Activated naive CD8-positive, alpha-beta T cell treated with anti-CD3 and anti-CD28 coated beads, Interleukin-2, amount 50 U/mL, for 24 hours (primary cell): ENCODE results near the gene MYO18B.

Source experiments
- ATAC-seq: fragments of 150-1000 bp; cut with Tn5 transposase; one replicate; pipeline ENCODE4 v1.10.0; 2021
- DNase-seq: peaks from one replicate; pipeline ENCODE4 v3.0.0; 2021
- H3K27ac Mint-ChIP-seq: one replicate; pipeline ENCODE4 v1.8.0; 2021; ENCODE audit warnings: mild to moderate bottlenecking, mixed read lengths
- H3K27me3 Mint-ChIP-seq: one replicate; pipeline ENCODE4 v1.8.0; 2021; ENCODE audit warnings: mixed read lengths
- H3K36me3 Mint-ChIP-seq: one replicate; pipeline ENCODE4 v1.8.0; 2021; ENCODE audit warnings: low read depth, mixed read lengths
- H3K4me1 Mint-ChIP-seq: one replicate; pipeline ENCODE4 v1.8.0; 2021; ENCODE audit warnings: mixed read lengths
- H3K4me3 Mint-ChIP-seq: one replicate; pipeline ENCODE4 v1.8.0; 2021; ENCODE audit warnings: mild to moderate bottlenecking, moderate library complexity, mixed read lengths
- H3K9me3 Mint-ChIP-seq: one replicate; pipeline ENCODE4 v1.8.0; 2021; ENCODE audit warnings: mixed read lengths

Gene MYO18B

DNA sequence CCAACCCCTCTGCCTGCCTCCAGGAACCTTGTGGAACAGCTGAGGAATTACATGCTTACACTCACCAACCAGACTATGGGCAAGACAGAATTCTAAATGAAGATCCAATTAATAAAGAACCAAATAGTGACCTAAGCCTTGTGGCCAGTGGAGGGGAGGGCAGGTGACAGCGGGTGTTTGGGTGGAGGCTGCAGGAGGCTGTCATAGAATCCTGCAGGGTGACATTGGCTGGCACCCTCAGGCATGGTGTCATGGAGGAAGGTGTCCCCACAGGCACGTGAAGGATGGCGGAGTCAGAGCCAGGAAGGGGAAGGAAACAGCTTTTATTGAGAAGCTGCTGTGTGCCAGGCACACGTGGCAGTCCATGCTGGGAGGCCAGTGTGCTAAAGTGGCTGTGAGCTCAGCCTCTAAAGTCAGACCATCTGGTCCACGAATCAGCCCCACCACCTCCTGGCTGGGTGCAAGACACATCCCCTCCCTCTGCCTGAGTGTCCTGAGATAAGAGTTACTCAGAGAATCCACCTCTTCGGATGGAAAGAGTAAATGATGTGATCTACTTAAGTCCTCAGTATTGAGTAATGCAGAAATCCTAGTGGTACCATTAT lies 8.7 kb downstream of the MYO18B start:
- H3K4me1 Mint-ChIP-seq, result peaks cover 46% of the 10 kb centered on the region
- peaks cover 6% of the 10 kb centered on the region for H3K27me3 Mint-ChIP-seq
- H3K9me3 Mint-ChIP-seq, result no peaks in the 10 kb centered on the region
- DNase-seq (no peak), ATAC-seq (no peak)
- H3K4me3 Mint-ChIP-seq, result no peak overlapping the region
- peak overlapping the region; percentile 76 for H3K27ac Mint-ChIP-seq
- no peaks in the 10 kb centered on the region for H3K36me3 Mint-ChIP-seq

DNA sequence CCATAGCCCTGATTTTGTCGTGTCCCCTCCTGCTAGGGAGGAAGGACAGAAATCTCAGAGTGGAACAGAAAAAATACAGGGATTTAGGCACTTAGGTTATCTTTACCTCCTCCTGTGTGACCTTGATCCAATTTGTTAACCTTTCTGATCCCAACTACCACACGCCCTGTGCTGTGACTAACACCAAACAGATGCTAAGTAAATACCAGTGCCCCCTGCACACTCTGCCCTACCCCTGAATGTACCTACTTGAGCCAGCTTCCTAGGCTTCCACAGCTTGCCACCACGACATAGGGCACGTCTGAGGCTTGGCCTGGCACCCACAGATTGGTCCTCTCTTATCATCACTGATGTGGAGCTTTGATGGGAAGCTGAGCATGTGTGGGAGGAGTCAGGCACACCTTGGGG lies 9.2 kb downstream of the MYO18B start:
- no peaks in the 10 kb centered on the region for H3K9me3 Mint-ChIP-seq
- H3K4me1 Mint-ChIP-seq, result peaks cover 41% of the 10 kb centered on the region
- ATAC-seq, result no peak
- DNase-seq, result no peak
- H3K36me3 Mint-ChIP-seq, result no peaks in the 10 kb centered on the region
- peaks cover 6% of the 10 kb centered on the region for H3K27me3 Mint-ChIP-seq
- no peak overlapping the region for H3K27ac Mint-ChIP-seq
- H3K4me3 Mint-ChIP-seq, result no peak overlapping the region

DNA sequence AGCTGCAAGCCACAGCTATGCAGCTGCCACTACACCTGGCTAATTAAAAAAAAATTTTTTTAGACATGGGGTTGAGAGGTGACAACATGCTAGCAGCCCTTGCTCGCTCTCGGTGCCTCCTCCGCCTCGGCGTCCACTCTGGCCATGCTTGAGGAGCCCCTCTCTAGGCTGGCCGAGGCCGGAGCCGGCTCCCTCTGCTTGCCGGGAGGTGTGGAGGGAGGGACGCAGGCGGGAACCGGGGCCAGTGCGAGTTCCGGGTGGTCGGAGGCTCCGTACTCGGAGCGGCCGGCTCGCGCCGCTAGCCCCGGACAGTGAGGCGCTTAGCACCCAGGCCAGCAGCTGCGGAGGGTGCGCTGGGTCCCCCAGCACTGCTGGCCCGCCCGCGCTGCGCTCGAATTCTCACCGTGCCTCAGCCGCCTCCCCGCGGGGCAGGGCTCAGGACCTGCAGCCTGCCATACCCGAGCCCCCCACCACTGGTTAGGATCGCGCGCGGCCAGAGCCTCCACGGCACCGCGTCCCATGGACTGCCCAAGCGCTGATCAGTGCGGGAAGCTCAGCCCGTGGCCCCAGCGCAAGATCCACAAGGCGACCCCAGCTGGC lies 10.7 kb downstream of the MYO18B start:
- Mint-ChIP-seq H3K36me3 (no peaks in the 10 kb centered on the region), H3K27ac (no peak overlapping the region), H3K27me3 (peaks cover 6% of the 10 kb centered on the region), H3K9me3 (no peaks in the 10 kb centered on the region), H3K4me3 (no peak overlapping the region), H3K4me1 (peaks cover 31% of the 10 kb centered on the region)
- ATAC-seq, result no peak
- DNase-seq, result no peak

DNA sequence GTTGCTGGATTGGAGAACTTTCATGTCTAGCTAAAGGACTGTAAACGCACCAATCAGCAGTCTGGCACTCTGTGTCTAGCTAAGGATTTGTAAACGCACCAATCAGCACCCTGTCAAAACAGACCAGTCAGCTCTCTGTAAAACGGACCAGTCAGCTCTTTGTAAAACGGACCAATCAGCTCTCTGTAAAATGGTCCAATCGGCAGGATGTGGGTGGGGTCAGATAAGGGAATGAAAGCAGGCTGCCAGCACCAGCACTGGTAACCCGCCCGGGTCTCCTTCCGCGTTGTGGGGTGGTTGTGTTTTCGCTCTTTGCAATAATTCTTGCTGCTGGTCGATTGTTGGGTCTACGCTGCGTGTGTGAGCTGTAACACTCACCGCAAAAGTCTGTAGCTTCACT lies 11.3 kb downstream of the MYO18B start:
- H3K4me3 Mint-ChIP-seq, result no peak overlapping the region
- no peaks in the 10 kb centered on the region for H3K9me3 Mint-ChIP-seq
- no peak for ATAC-seq
- H3K27me3 Mint-ChIP-seq, result peaks cover 6% of the 10 kb centered on the region
- H3K27ac Mint-ChIP-seq, result no peak overlapping the region
- H3K4me1 Mint-ChIP-seq, result peaks cover 28% of the 10 kb centered on the region
- no peaks in the 10 kb centered on the region for H3K36me3 Mint-ChIP-seq
- no peak for DNase-seq

DNA sequence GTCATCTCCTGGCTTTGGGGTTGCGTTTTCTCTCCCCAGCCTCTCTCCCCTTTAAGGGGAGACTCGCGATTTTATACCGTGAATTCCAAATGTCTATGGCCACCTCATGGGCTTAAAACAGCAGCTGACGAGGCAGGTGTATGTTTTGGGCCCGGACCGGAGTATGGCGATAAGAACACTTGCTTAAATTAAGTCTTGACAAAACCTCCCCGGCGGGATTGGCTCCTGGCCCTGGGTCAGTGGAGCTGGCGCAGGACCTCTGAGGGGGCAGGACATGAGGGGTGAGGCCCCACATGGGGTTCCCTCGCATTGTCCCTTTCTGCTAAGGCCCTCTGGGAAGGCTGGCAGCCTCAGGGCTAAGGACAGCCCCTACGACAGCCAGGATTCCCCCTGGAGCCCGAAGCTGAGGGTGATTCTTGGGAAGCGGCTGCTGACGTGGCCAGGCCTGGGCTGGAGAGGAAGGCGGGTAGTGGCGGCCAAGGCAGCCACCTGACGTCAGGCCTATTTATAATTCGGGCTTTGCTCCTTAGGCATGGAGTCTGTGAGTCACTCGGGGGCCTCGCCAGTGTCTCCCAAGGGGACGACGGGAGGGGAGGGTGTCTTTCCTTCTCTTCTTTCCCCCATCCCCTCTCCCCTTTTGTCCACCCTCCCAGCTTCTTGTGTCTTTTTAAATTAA lies 12.7 kb downstream of the MYO18B start:
- no peaks in the 10 kb centered on the region for H3K9me3 Mint-ChIP-seq
- H3K36me3 Mint-ChIP-seq, result no peaks in the 10 kb centered on the region
- H3K4me3 Mint-ChIP-seq, result no peak overlapping the region
- no peak overlapping the region for H3K27ac Mint-ChIP-seq
- peaks cover 16% of the 10 kb centered on the region for H3K4me1 Mint-ChIP-seq
- no peak for ATAC-seq
- H3K27me3 Mint-ChIP-seq, result peaks cover 4% of the 10 kb centered on the region
- no peak for DNase-seq

DNA sequence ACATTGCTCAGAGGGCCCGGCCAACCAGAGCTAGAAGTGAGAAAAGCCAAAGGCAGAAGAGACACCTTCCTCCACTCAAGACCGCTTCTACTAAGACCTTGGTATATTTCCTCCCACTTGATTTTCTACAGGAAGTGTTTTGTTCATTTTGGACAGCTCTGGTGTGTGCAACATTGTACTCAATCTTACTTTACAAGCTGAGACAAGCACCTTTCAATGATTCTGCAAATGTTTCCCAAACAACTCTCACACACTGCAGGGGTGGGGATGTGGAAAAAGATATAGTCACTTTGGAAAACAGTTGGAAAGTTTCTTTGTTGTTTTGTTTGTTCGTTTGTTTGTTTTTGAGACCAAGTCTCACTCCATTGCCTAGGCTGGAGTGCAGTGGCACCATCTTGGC lies 15.7 kb downstream of the MYO18B start:
- ATAC-seq (no peak), DNase-seq (no peak)
- Mint-ChIP-seq H3K9me3 (no peaks in the 10 kb centered on the region), H3K4me1 (peaks cover 2% of the 10 kb centered on the region), H3K36me3 (no peaks in the 10 kb centered on the region), H3K4me3 (no peak overlapping the region), H3K27me3 (no peaks in the 10 kb centered on the region), H3K27ac (no peak overlapping the region)

DNA sequence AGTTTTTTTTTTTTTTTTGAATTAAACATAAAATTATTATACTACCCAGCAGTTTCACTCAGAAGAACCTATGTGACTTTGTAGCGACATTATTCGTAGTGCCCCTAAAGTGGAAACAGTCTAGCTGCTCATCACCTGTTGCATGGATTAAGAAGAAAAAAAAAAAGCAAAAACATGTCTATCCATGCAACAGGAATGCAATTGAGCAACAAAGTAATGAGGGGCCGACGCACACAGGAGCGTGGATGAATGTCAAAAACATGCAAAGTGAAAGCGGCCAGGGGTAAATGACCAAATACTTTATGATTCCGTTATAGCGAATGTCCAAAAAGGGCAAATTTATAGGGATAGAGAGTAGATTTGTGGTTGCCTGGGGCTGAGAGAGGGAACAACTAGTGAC lies 16.3 kb downstream of the MYO18B start:
- no peaks in the 10 kb centered on the region for H3K9me3 Mint-ChIP-seq
- ATAC-seq (no peak), DNase-seq (no peak)
- H3K4me1 Mint-ChIP-seq, result peaks cover 2% of the 10 kb centered on the region
- H3K27ac Mint-ChIP-seq, result no peak overlapping the region
- no peaks in the 10 kb centered on the region for H3K27me3 Mint-ChIP-seq
- H3K36me3 Mint-ChIP-seq, result no peaks in the 10 kb centered on the region
- no peak overlapping the region for H3K4me3 Mint-ChIP-seq

DNA sequence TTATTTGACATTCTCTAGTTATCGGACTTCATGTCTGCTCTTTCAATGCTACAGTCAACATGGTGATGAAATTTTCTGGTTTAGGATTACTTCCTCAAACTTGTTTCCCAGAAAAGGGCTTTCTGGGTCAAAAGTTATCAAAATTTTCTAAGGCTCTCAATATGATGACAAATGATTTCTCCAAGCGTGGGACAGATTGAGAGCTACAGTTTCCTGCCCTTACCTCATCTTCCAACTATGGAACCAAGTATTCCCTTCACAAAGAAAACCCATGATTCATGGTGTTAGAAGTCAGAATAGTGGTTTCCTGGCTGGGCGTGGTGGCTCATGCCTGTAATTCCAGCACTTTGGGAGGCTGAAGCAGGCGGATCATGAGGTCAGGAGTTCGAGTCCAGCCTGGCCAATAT lies 17.8 kb downstream of the MYO18B start:
- Mint-ChIP-seq H3K36me3 (no peaks in the 10 kb centered on the region), H3K9me3 (no peaks in the 10 kb centered on the region), H3K4me3 (no peak overlapping the region), H3K27ac (no peak overlapping the region), H3K27me3 (no peaks in the 10 kb centered on the region), H3K4me1 (peaks cover 2% of the 10 kb centered on the region)
- ATAC-seq (no peak), DNase-seq (no peak)

DNA sequence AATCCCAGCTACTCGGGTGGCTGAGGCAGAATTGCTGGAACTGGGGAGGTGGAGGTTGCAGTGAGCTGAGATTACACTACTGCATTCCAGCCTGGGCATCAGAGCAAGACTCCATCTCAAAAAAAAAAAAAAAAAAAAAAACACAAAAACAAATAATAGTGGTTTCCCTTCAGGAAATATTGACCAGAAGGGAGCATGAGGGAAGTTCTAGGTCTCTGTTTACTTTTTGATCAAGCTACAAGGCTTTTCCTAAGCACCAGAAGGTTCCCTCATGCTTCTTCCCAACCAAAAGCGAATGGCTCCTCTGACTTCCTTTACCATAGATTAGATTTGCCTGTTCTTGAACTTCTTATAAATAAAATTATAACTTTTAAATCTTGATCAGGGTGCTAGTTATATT lies 18.3 kb downstream of the MYO18B start:
- Mint-ChIP-seq H3K27ac (no peak overlapping the region), H3K4me1 (peaks cover 2% of the 10 kb centered on the region), H3K4me3 (no peak overlapping the region), H3K36me3 (no peaks in the 10 kb centered on the region), H3K27me3 (no peaks in the 10 kb centered on the region), H3K9me3 (no peaks in the 10 kb centered on the region)
- no peak for ATAC-seq
- no peak for DNase-seq

DNA sequence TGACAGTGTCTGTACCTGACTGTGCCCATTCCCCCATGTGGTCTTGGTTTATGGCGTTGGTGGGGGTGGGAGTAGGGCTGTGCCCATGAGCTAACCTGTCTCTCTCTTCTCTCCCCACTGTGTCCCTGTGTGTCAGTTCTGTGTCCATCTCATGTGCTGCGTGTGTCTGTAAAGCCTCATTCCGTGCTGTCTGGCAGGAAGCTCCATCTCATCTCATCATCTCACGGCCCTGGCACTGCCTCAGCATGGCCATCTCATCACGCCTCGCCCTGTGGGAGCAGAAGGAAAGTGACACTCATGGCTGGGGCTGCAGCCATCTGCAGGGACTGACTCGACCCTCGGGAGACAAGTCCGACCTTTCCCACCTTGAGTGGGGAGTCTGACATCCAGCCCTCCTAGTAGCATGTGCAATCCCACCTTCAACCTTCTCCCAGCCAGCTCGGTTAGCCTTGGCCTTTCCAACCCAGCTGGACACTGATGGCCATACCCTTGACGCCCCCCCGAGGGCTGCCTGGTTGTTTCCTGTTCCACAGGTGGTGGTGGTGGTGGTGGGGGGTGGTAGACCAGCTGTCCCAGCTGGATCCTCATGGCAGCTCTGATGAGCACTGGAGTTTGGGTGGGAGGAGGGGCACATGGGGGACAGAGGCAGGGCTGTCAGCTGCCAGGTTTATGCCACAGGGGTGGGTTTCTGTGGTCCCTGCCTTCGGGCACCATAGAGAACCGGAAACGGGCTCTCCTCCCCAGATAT lies 19.0 kb downstream of the MYO18B start:
- Mint-ChIP-seq H3K4me1 (peaks cover 2% of the 10 kb centered on the region), H3K4me3 (no peak overlapping the region), H3K27me3 (no peaks in the 10 kb centered on the region), H3K27ac (peak overlapping the region; percentile 52), H3K9me3 (peaks cover 5% of the 10 kb centered on the region), H3K36me3 (no peaks in the 10 kb centered on the region)
- ATAC-seq, result no peak
- DNase-seq, result no peak

DNA sequence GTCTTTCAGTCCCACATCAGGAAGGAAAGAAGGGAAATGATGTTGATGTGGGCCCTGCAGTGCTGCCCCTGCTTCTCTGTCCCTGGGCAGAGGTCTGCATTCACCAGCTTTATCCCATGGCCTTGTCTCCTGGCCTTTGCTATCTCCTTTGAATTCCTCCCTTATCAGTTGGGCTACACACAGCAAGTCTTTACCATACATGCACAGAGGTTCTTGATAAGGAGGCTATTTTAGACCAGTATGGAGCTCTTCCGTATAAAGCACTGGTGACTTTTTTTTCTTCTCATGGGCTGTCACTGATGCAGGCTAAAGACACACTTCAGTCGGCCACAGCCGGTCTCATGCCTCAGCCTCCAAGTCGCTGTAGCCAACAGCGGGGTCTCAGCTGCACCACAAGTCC lies 20.2 kb downstream of the MYO18B start:
- DNase-seq (no peak), ATAC-seq (no peak)
- Mint-ChIP-seq H3K9me3 (peaks cover 16% of the 10 kb centered on the region), H3K27me3 (no peaks in the 10 kb centered on the region), H3K36me3 (peaks cover 8% of the 10 kb centered on the region), H3K4me1 (peaks cover 2% of the 10 kb centered on the region), H3K4me3 (no peak overlapping the region), H3K27ac (no peak overlapping the region)

DNA sequence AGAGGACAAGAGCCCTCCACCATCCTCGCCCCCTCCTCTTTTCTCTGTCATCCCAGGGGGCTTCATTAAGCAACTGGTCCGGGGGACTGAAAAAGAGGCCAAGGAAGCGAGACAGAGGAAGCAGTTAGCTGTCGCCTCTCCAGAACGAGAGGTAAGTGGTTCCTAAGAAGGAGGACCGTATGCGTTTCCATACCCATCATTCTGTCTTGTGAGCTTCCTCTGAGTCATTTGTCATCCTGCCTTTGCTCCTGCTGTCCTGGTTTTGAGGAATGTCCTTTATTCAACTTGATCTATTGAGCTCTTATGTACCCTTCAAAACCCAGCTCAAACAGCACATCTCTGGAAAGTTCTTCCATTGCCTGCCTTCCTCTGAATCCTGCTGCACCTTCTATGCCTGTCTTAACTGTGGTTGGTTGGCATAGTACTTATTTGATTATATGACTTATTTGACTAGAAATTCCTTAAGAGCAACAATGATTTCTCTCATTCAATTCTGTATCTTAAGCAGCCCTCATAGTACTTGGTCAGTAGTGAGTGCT lies 21.3 kb downstream of the MYO18B start:
- Mint-ChIP-seq H3K4me1 (peaks cover 2% of the 10 kb centered on the region), H3K9me3 (peaks cover 22% of the 10 kb centered on the region), H3K36me3 (peaks cover 8% of the 10 kb centered on the region), H3K27ac (no peak overlapping the region), H3K27me3 (no peaks in the 10 kb centered on the region), H3K4me3 (no peak overlapping the region)
- no peak for DNase-seq
- ATAC-seq, result no peak

DNA sequence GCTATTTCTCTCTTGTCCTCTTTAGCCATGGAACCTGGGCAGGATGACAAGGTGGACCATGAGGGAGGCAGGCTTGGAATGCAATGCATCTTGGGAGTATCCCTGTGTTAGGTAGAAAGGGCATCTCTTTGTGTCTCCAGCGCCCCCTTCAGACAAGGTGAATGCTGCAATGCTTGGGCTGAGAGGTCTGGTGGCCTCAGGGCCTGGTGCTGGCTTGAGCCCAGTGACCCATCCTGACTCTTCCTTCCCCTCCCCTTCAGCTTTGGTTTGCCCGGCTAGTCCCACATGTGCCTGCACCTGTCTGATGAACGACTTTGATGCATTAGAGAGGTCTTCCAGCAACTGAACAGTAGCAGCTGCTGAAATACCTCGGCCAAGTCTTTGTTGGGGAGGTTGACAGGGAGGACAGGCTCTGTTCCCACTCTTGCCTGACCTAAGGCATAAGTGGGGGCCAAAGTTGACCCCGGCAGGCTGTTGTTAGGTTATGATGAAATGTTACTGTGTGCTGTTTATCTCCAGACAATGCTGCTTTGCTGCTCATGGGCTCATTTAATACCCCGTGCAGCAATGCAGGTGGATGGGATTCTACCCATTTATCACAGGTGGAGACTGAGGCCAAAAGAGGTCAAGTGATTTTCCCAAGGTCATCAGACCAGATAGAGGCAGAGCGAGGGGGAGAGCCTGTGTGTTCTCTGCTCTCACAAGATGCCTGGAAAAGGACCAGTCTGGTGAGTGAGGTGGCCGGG lies 22.5 kb downstream of the MYO18B start:
- peaks cover under 1% of the 10 kb centered on the region for H3K27me3 Mint-ChIP-seq
- ATAC-seq (no peak), DNase-seq (no peak)
- peaks cover 22% of the 10 kb centered on the region for H3K9me3 Mint-ChIP-seq
- no peak overlapping the region for H3K4me3 Mint-ChIP-seq
- peaks cover 8% of the 10 kb centered on the region for H3K4me1 Mint-ChIP-seq
- peaks cover 8% of the 10 kb centered on the region for H3K36me3 Mint-ChIP-seq
- H3K27ac Mint-ChIP-seq, result no peak overlapping the region

DNA sequence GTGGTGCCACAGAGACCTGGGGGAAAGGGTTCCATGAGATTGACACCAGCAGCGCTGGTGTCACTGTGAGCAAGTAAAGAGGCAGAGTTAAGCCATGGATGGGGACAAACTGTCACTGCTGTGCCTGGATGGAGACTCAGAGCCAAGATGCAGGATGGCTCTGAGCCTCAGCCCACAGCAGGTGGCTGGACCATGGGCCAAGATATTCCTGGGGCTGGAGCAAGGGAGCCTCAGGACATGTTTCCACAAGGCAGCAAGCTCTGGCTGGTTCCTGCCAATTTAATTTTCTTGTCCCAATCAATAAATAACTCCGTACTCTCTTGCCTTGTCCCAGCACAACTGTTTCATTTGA lies 23.0 kb downstream of the MYO18B start:
- no peak overlapping the region for H3K4me3 Mint-ChIP-seq
- H3K27me3 Mint-ChIP-seq, result peaks cover 1% of the 10 kb centered on the region
- no peak for ATAC-seq
- H3K4me1 Mint-ChIP-seq, result peaks cover 13% of the 10 kb centered on the region
- no peak overlapping the region for H3K27ac Mint-ChIP-seq
- peaks cover 22% of the 10 kb centered on the region for H3K9me3 Mint-ChIP-seq
- DNase-seq, result no peak
- H3K36me3 Mint-ChIP-seq, result peaks cover 8% of the 10 kb centered on the region
